ENCODE results near the gene LPAR2.
A peak's percentile ranks its signal among the peaks of the same experiment; 100 is the strongest.

The LPAR2 gene

GRCh38 chr19:19578252-19578651, 49.8 kb downstream of the LPAR2 start:
- H3K4me1 ChIP-seq: no peaks in the 10 kb centered on the region
- H3K4me3 ChIP-seq (ENCODE audit: low read depth, low read length): no peak overlapping the region
- no peak for TF ChIP-seq CTCF (IDR thresholded peaks at IDR 0.05; ENCODE audit: low read depth, low read length)
- no peaks in the 10 kb centered on the region for H3K27me3 ChIP-seq
- H3K36me3 ChIP-seq: no peaks in the 10 kb centered on the region
- no peaks in the 10 kb centered on the region for H3K9me3 ChIP-seq
- peak; percentile 34 for DNase-seq

GRCh38 chr19:19575411-19575810, 52.6 kb downstream of the LPAR2 start:
- Histone ChIP-seq H3K4me3 (ENCODE audit: low read depth, low read length) (no peak overlapping the region), H3K36me3 (no peaks in the 10 kb centered on the region), H3K27me3 (no peaks in the 10 kb centered on the region), H3K4me1 (no peaks in the 10 kb centered on the region), H3K9me3 (peaks cover 3% of the 10 kb centered on the region; the same call in 1 of the 2 replicates)
- TF ChIP-seq CTCF (IDR thresholded peaks at IDR 0.05; ENCODE audit: low read depth, low read length): no peak
- DNase-seq: no peak

Data from BE2C (cell line).